Measurements from ENCODE around the gene MGMT. TPM values are rescaled to one million over a fixed set of nuclear protein-coding genes. Genes with fewer than 3 reads are reported as not detected.

Gene MGMT
- total and polyA plus RNA-seq, 2 of the 4 experiments (the other 2 are of a cell fraction) = 11.5 to 17.8 TPM

DNA sequence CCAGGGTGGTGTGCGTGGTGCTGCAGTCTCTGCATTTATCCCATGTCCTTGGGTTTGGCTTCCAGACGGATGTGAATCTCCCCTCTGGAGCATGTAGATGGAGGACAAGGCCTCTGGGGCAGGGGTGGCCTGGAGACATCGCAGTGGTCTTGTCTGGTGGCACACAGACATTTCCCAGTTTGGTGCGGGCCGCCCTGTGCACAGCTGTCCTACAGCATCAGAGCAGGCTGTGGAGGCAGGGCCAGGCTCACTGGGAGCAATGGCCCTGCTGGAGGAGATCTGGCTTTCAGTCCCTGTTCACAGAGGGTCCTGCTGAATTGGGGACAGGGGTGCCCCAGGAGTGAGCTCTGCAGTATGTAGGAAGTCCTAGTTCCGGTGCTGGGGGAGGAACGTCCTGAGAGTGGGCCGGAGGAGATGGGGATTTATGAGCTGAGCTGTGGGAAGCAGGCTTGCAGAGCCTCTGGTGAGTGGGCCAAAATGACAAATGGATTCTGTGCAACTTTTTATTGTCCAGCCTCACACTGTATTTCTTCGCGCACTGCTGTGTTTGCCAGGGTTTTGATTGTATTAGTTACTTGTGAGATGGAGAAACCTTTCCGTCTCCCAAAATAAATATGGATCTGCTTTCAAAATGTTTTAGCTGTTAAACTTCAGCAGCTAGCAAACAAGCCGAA lies 40.3 kb downstream of the MGMT start:
- no peak overlapping the region for H2BK5ac ChIP-seq (ENCODE audit: low read depth, low read length, poor library complexity, severe bottlenecking)
- no peak overlapping the region for H3K4me2 ChIP-seq (ENCODE audit: low read depth, low read length)
- H3K27me3 ChIP-seq (ENCODE audit: control insufficient read depth, insufficient read depth, low read length) = no peaks in the 10 kb centered on the region
- CTCF ChIA-PET = no interaction called here
- no peak overlapping the region for H2BK15ac ChIP-seq (ENCODE audit: low read depth, low read length)
- intact Hi-C loops (cut with micrococcal nuclease) = no loop called here
- H2AFZ ChIP-seq (replicated peaks; ENCODE audit: low read length, poor library complexity) = no peak overlapping the region
- H2AK9ac ChIP-seq (replicated peaks; ENCODE audit: low read depth, low read length, poor library complexity) = no peak overlapping the region
- no peak overlapping the region for H4K91ac ChIP-seq (ENCODE audit: insufficient read depth, low read depth, low read length)
- no peak overlapping the region for H2AK5ac ChIP-seq (ENCODE audit: low read depth, low read length)
- no peak for DNase-seq
- no peak overlapping the region for H3K9ac ChIP-seq (ENCODE audit: low read depth, low read length)
- H3K36me3 ChIP-seq (ENCODE audit: control insufficient read depth, insufficient read depth, low read length) = no peaks in the 10 kb centered on the region
- WGBS, 2 experiments (ENCODE audit: extremely low coverage in 2 of 2, insufficient read length in 1 of 2) = 20% methylated on average over 1 of the region's 12 CpGs; no CpG with 5 or more reads in 1 of the 2 experiments
- no peak overlapping the region for H3K18ac ChIP-seq (ENCODE audit: low read depth, low read length)
- H3K4me1 ChIP-seq (ENCODE audit: control insufficient read depth, insufficient read depth, low read length) = peaks cover 4% of the 10 kb centered on the region; the same call in 1 of the 2 replicates
- H4K20me1 ChIP-seq (ENCODE audit: insufficient read depth, low read length) = no peaks in the 10 kb centered on the region
- no peak overlapping the region for H3K4me3 ChIP-seq (ENCODE audit: insufficient read depth, low read depth, low read length)
- in situ Hi-C loops (cut with MboI; ENCODE audit: low sequenced_read_pairs) = no loop called here
- POLR2A ChIA-PET (ENCODE audit: unreplicated experiment) = no interaction called here
- no peak overlapping the region for H3K14ac ChIP-seq (replicated peaks; ENCODE audit: low read depth, low read length)
- no peak overlapping the region for H2BK120ac ChIP-seq (ENCODE audit: low read depth, low read length)
- H3K4ac ChIP-seq (ENCODE audit: low read depth, low read length) = no peak overlapping the region
- no TSS peak for BruUV-seq (replicated peaks)
- no peak for ATAC-seq (ENCODE audit: low read depth)
- dilution Hi-C loops (cut with HindIII; ENCODE audit: low sequenced_read_pairs, unreplicated experiment) = no loop called here
- no peak overlapping the region for H3K27ac ChIP-seq (ENCODE audit: insufficient read depth, low read length)
- no peak overlapping the region for H3K56ac ChIP-seq (ENCODE audit: extremely low read depth, insufficient read depth, low read length)
- peaks cover 5% of the 10 kb centered on the region for H3K9me3 ChIP-seq (ENCODE audit: control insufficient read depth, insufficient read depth, low read length)
- H4K8ac ChIP-seq (ENCODE audit: low read depth in 2 of 2, low read length in 2 of 2) = no peak overlapping the region
- TF ChIP-seq NFE2L2 (IDR thresholded peaks at IDR 0.05; ENCODE audit: low read depth, low read length) = no peak
- TF ChIP-seq POLR2A (IDR thresholded peaks at IDR 0.05; ENCODE audit: low read depth, low read length) = no peak
- no peak for TF ChIP-seq MXI1 (IDR thresholded peaks at IDR 0.05; ENCODE audit: borderline replicate concordance, low read depth, low read length)
- TF ChIP-seq RCOR1 (IDR thresholded peaks at IDR 0.05; ENCODE audit: insufficient replicate concordance, low read length) = no peak
- TF ChIP-seq CTCF (conservative IDR thresholded peaks at IDR 0.05; ENCODE audit: low read depth, low read length) = no peak
- no peak for TF ChIP-seq ELK1 (IDR thresholded peaks at IDR 0.05; ENCODE audit: borderline replicate concordance, low read depth, low read length)
- no peak for TF ChIP-seq CHD1 (IDR thresholded peaks at IDR 0.05; ENCODE audit: low read depth, low read length)
- TF ChIP-seq MAFK (IDR thresholded peaks at IDR 0.05; ENCODE audit: low read depth, low read length) = no peak
- TF ChIP-seq FOS (IDR thresholded peaks at IDR 0.05; ENCODE audit: low read depth, low read length) = no peak
- no peak for TF ChIP-seq USF2 (IDR thresholded peaks at IDR 0.05; ENCODE audit: low read depth, low read length)
- TF ChIP-seq BHLHE40 (IDR thresholded peaks at IDR 0.05; ENCODE audit: low read depth, low read length) = no peak
- no peak for TF ChIP-seq SMC3 (IDR thresholded peaks at IDR 0.05; ENCODE audit: low read depth, low read length)
- no peak for TF ChIP-seq MAZ (IDR thresholded peaks at IDR 0.05; ENCODE audit: borderline replicate concordance, low read depth, low read length)
- no peak for TF ChIP-seq RFX5 (IDR thresholded peaks at IDR 0.05; ENCODE audit: low read depth, low read length)
- H3K23ac ChIP-seq (ENCODE audit: low read depth, low read length) = no peak overlapping the region
- H3K79me1 ChIP-seq (ENCODE audit: low read depth in 1 of 2, low read length in 2 of 2) = peaks cover 4 to 13% of the 10 kb centered on the region in 2 experiments; a peak in 2 of 4 replicates
- H4K5ac ChIP-seq (ENCODE audit: low read depth, low read length) = no peak overlapping the region
- H3K9me1 ChIP-seq (ENCODE audit: insufficient read depth, low read length) = no peaks in the 10 kb centered on the region
- H2BK20ac ChIP-seq (ENCODE audit: low read depth, low read length) = no peak overlapping the region

Data from IMR-90 (cell line).